MCF 10A (cell line): ENCODE measurements around the gene CFTR. TPM values are rescaled to one million over a fixed set of nuclear protein-coding genes. Genes with fewer than 3 reads are reported as not detected.

ENCODE experiments used
- BruUV-seq: library from RNA; stranded (reverse); fragments of 400-500 nt; replicated peaks from 2 replicates; lab custom pipeline; 2021; lab: Mats Ljungman, UMichigan
- CTCF ChIA-PET: fragments of 300-600 bp; sonication (Branson Sonifier 250); formaldehyde crosslinking; extraction: SDS; loops from one replicate; lab custom pipeline; 2021; ENCODE audit warnings: antibody characterized with exemption, inconsistent platforms; lab: Yijun Ruan, JAX
- POLR2A ChIA-PET: fragments of 300-600, 350-650 bp; sonication (Branson Sonifier 250); formaldehyde crosslinking; extraction: SDS; loops from one replicate; lab custom pipeline; 2020; ENCODE audit warnings: antibody characterized with exemption, inconsistent platforms; lab: Yijun Ruan, JAX
- DNase-seq: peaks from one replicate; pipeline ENCODE4 v3.0.0-alpha.2; 2018; ENCODE audit not compliant: unreplicated experiment
- H3K27ac Mint-ChIP-seq: one replicate; pipeline ENCODE4 v1.8.0; 2022; ENCODE audit warnings: mild to moderate bottlenecking, low read depth, mixed read lengths; ENCODE audit not compliant: unreplicated experiment
- H3K27me3 Mint-ChIP-seq: one replicate; pipeline ENCODE4 v1.8.0; 2022; ENCODE audit warnings: mixed read lengths; ENCODE audit not compliant: insufficient read depth, unreplicated experiment
- H3K36me3 Mint-ChIP-seq: one replicate; pipeline ENCODE4 v1.8.0; 2022; ENCODE audit warnings: mild to moderate bottlenecking, moderate library complexity, mixed read lengths; ENCODE audit not compliant: insufficient read depth, unreplicated experiment
- H3K4me1 Mint-ChIP-seq: one replicate; pipeline ENCODE4 v1.8.0; 2022; ENCODE audit warnings: mixed read lengths; ENCODE audit not compliant: insufficient read depth, unreplicated experiment
- H3K4me3 Mint-ChIP-seq: one replicate; pipeline ENCODE4 v1.8.0; 2022; ENCODE audit warnings: mild to moderate bottlenecking, moderate library complexity, mixed read lengths; ENCODE audit not compliant: unreplicated experiment
- H3K9me3 Mint-ChIP-seq: one replicate; pipeline ENCODE4 v1.8.0; 2022; ENCODE audit warnings: mixed read lengths; ENCODE audit not compliant: unreplicated experiment
- intact Hi-C: fragments of 100-400 bp; cut with micrococcal nuclease; formaldehyde crosslinking; loops from 2 replicates; pipeline ENCODE4 v1.14.1; 2022
- total RNA-seq: library from RNA; stranded (reverse); gene quantifications from 2 replicates; pipeline ENCODE4 v1.2.3, GENCODE V29; 2022
- TF ChIP-seq, protein P1 (sequence below): fragments of 200-600 bp; IDR thresholded peaks from one replicate; pipeline ENCODE4 v1.8.0; 2022; ENCODE audit warnings: antibody characterized with exemption, mild to moderate bottlenecking; ENCODE audit not compliant: unreplicated experiment

Gene CFTR
- total RNA-seq, 1 experiment from 2014 or later: not detected

DNA sequence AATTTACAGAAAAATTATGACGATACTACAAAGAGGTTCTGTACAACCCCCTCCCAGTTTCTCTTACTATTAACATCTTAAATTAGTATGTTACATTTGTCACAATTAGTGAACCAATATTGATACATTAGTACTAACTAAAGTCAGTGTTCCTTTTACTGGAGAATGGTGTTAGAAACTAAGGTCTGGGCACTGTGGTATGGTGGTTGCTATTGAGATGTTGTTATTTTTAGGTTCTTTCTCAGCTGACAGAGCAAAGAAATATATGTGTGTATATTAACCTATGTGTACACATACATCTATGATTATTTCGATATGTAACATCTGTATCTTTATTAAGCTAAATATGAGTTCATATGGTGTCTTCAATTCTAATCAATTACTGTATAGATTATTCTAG lies 11.7 kb upstream of the CFTR start:
- Mint-ChIP-seq H3K4me1 (no peaks in the 10 kb centered on the region), H3K27ac (no peak overlapping the region), H3K4me3 (no peak overlapping the region), H3K27me3 (peaks cover 66% of the 10 kb centered on the region), H3K9me3 (no peaks in the 10 kb centered on the region), H3K36me3 (no peaks in the 10 kb centered on the region)
- no peak for DNase-seq
- ChIA-PET POLR2A (no interaction called here), CTCF (interaction anchor here (1.0 kb wide), 1 partner anchor 248 kb away, joined by 4 read pairs; no protein-coding TSS in a partner anchor)
- no TSS peak for BruUV-seq
- TF ChIP-seq, protein P1, sequence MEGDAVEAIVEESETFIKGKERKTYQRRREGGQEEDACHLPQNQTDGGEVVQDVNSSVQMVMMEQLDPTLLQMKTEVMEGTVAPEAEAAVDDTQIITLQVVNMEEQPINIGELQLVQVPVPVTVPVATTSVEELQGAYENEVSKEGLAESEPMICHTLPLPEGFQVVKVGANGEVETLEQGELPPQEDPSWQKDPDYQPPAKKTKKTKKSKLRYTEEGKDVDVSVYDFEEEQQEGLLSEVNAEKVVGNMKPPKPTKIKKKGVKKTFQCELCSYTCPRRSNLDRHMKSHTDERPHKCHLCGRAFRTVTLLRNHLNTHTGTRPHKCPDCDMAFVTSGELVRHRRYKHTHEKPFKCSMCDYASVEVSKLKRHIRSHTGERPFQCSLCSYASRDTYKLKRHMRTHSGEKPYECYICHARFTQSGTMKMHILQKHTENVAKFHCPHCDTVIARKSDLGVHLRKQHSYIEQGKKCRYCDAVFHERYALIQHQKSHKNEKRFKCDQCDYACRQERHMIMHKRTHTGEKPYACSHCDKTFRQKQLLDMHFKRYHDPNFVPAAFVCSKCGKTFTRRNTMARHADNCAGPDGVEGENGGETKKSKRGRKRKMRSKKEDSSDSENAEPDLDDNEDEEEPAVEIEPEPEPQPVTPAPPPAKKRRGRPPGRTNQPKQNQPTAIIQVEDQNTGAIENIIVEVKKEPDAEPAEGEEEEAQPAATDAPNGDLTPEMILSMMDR: no peak
- intact Hi-C loops: no loop called here

DNA sequence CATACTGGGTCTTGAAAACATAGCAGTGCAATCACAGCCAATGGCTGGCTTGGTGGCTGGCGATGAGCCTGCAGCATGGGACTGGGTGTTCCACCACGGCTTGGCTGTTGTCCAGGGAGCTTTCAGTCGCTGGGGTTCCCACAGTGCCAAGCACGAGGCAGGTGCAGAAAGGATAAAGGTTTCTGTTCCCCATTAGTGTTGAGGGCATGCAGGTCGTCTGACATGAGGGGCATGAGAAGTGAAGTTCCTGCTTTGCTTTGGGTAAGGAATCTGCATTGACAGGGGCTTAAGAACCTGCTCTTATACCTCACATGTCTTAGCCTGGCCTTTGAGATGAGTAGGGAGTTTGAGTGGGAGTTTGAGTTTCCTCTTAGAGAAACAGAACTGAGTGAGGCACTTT lies 9.0 kb upstream of the CFTR start:
- no peaks in the 10 kb centered on the region for H3K9me3 Mint-ChIP-seq
- TF ChIP-seq, protein P1: no peak
- ChIA-PET POLR2A (no interaction called here), CTCF (interaction anchor here (0.9 to 1.8 kb wide), 2 partner anchors 11 to 281 kb away, joined by 3 to 9 read pairs; no protein-coding TSS in a partner anchor)
- no peaks in the 10 kb centered on the region for H3K36me3 Mint-ChIP-seq
- DNase-seq: no peak
- no peak overlapping the region for H3K4me3 Mint-ChIP-seq
- H3K4me1 Mint-ChIP-seq: no peaks in the 10 kb centered on the region
- intact Hi-C loops: no loop called here
- H3K27ac Mint-ChIP-seq: no peak overlapping the region
- BruUV-seq: no TSS peak
- peaks cover 83% of the 10 kb centered on the region for H3K27me3 Mint-ChIP-seq

DNA sequence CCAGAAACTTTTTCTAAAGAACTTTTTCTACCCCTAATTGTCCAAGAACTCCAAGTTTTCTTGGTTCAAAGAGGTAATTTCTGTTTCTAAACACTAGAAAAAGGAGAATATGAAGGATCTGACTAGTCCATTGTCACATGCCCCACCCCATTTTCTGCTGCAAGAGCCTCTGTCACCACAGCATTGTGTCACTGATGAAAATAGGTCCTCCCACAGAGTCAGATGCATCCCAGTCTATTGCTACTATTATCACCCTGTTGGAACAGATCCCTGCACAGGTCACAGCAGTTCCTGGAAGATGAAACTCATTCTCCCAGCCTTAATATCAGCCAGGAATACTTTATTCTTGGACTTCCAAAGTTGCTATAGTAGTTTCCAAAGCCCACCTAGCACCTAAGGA lies 7.5 kb upstream of the CFTR start:
- Mint-ChIP-seq H3K27me3 (peaks cover 87% of the 10 kb centered on the region), H3K9me3 (no peaks in the 10 kb centered on the region), H3K4me3 (no peak overlapping the region), H3K36me3 (no peaks in the 10 kb centered on the region), H3K4me1 (no peaks in the 10 kb centered on the region), H3K27ac (no peak overlapping the region)
- no peak for DNase-seq
- CTCF ChIA-PET: interaction anchor here (0.8 kb wide), 1 partner anchor 676 kb away, joined by 4 read pairs; no protein-coding TSS in a partner anchor
- POLR2A ChIA-PET: no interaction called here
- intact Hi-C loops: no loop called here
- TF ChIP-seq, protein P1: no peak
- BruUV-seq: no TSS peak

DNA sequence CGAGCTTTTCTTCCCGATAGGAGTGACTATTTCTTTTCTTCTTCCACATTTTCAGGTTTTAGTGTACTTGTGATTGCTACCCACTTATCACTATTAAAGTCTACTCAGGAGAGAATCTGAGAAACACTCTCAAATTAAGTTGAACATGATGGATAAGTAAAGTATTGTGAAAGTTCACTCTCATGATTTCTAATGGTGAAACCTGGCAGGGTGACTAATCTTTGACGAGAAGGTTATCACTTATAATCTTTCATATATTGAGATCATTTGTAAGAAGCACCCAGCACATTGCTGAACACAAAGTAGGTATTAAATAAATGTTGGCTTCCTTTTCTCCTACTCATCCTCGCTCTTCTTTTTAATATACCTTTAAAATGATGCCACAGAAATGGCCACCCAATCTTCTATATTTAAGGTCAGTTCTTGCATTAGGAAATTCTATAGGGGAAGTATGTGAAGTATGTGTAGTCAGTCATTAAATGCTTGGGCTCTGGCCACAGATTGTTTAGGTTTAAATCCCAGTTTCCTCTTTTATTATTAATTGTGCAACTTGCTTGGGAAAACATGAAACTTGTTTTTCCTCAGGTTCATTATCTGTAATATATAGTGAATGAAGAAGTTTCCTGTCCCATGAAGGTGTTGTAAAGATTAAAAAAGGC lies 3.1 kb upstream of the CFTR start:
- no peaks in the 10 kb centered on the region for H3K36me3 Mint-ChIP-seq
- POLR2A ChIA-PET: no interaction called here
- H3K9me3 Mint-ChIP-seq: no peaks in the 10 kb centered on the region
- no peak for DNase-seq
- intact Hi-C loops: no loop called here
- BruUV-seq: no TSS peak
- H3K27ac Mint-ChIP-seq: no peak overlapping the region
- no peak overlapping the region for H3K4me3 Mint-ChIP-seq
- TF ChIP-seq, protein P1: no peak
- H3K27me3 Mint-ChIP-seq: peaks cover 94% of the 10 kb centered on the region
- no peaks in the 10 kb centered on the region for H3K4me1 Mint-ChIP-seq
- CTCF ChIA-PET: no interaction called here
